Suprapubic skin (tissue), 4 donors: ENCODE measurements around the gene IGSF1. TPM values are rescaled to one million over a fixed set of nuclear protein-coding genes. Genes with fewer than 3 reads are reported as not detected.

Experiments used
- DNase-seq, 2 donors: peaks; one replicate each; pipeline ENCODE4 v3.0.0-alpha.2; 2019; ENCODE audit warnings: low spot score in 2 of 2
- H3K27ac ChIP-seq: fragments of 200-600 bp; sonication (generic); one replicate; pipeline ENCODE4 v1.5.1; 2019
- H3K27me3 ChIP-seq: fragments of 200-600 bp; sonication (generic); one replicate; pipeline ENCODE4 v1.5.1; 2019
- H3K36me3 ChIP-seq: fragments of 200-600 bp; sonication (generic); one replicate; pipeline ENCODE4 v1.5.1; 2019
- H3K4me1 ChIP-seq: fragments of 200-600 bp; sonication (generic); one replicate; pipeline ENCODE4 v1.5.1; 2019
- H3K4me3 ChIP-seq: fragments of 200-600 bp; sonication (generic); one replicate; pipeline ENCODE4 v1.5.1; 2019; ENCODE audit warnings: mild to moderate bottlenecking
- H3K9me3 ChIP-seq: fragments of 200-600 bp; sonication (generic); one replicate; pipeline ENCODE4 v1.5.1; 2019
- EP300 ChIP-seq: sonication (generic); formaldehyde crosslinking; IDR thresholded peaks from one replicate; pipeline ENCODE4 v1.6.1; 2017; ENCODE audit warnings: antibody characterized with exemption
- POLR2A ChIP-seq, 2 donors: fragments of 450-650 bp; IDR thresholded peaks; one replicate each; pipeline ENCODE4 v1.6.1; 2017; ENCODE audit warnings: antibody characterized with exemption in 2 of 2, mild to moderate bottlenecking in 2 of 2, moderate library complexity in 2 of 2
- POLR2AphosphoS5 ChIP-seq, 3 donors: sonication (generic); formaldehyde crosslinking; IDR thresholded peaks; one replicate each; pipeline ENCODE4 v1.6.1; 2017; ENCODE audit warnings: antibody characterized with exemption in 3 of 3
- WGBS: methylation state at CpG from one replicate; pipeline ENCODE4 v1.1.5; 2018; 5-methylcytosine and 5-hydroxymethylcytosine counted together
- total RNA-seq, 4 donors: library from RNA; depleted of rRNA; stranded (reverse); fragments of >200 nt; gene quantifications; one replicate each; pipeline ENCODE4 v1.1.0, GENCODE V29; 2016
- TF ChIP-seq, protein P1 (sequence below), 2 donors: fragments of 200-600 bp in 1 of 2; fragments of 450-650 bp in 1 of 2; sonication (generic) in 1 of 2; IDR thresholded peaks; one replicate each; pipeline ENCODE4 v1.5.1; 2016 to 2019; ENCODE audit warnings: antibody characterized with exemption in 2 of 2, mild to moderate bottlenecking in 1 of 2, moderate library complexity in 1 of 2

The IGSF1 gene
- total RNA-seq = under 1 TPM in 3 of 4 donors, not detected in 1; 0.08 to 0.86 (median 0.34) TPM

DNA sequence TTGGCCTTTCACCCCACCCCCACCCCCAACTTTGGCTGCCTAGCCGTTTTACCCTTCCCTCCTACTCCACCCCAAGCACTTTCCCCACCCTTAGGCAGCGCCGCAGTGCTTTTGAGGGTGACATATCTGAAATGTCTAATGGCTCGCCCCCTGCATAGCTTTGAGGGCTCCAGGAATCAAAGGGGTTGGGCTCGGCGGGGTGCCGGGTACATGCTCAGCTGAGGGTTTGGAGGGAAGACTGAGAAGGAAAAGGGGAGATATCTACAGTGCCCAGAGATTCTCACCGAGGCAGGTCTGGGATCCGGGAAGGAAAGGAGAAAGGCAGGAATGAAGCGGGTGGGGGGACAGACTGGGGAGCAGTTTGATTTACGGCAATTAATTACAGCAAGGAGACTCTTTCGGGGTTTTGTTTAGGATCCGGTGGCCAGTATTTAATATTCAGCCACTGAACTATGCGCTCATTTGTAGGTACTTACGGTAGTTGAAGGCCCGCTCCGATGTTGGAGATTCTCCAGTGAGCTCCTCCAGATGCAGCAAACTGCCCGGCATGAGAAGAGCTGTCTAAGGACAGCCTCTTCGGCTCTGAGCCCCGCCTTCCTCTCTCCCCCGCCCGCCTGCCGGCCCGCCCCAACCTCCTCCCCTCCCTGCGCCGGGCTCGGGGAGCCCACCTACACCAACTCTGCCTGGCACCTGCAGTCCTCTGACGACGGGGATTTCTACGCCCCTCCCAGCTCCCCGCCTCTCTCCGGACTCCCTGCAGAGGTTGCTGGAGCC is at the start of gene IGSF1:
Gene IGSF1 (minus strand): TSS at position 569 of the 774 bp plus-strand sequence. CDS start 2,632 bp downstream, outside the sequence.
- TF ChIP-seq POLR2A (IDR thresholded peaks at IDR 0.05) (no peak), POLR2AphosphoS5 (IDR thresholded peaks at IDR 0.05) (no peak), EP300 (no peak)
- TF ChIP-seq, protein P1, sequence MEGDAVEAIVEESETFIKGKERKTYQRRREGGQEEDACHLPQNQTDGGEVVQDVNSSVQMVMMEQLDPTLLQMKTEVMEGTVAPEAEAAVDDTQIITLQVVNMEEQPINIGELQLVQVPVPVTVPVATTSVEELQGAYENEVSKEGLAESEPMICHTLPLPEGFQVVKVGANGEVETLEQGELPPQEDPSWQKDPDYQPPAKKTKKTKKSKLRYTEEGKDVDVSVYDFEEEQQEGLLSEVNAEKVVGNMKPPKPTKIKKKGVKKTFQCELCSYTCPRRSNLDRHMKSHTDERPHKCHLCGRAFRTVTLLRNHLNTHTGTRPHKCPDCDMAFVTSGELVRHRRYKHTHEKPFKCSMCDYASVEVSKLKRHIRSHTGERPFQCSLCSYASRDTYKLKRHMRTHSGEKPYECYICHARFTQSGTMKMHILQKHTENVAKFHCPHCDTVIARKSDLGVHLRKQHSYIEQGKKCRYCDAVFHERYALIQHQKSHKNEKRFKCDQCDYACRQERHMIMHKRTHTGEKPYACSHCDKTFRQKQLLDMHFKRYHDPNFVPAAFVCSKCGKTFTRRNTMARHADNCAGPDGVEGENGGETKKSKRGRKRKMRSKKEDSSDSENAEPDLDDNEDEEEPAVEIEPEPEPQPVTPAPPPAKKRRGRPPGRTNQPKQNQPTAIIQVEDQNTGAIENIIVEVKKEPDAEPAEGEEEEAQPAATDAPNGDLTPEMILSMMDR (IDR thresholded peaks at IDR 0.05) = no peak
- no peak within 1 kb of the TSS for H3K27ac ChIP-seq
- no peaks in the 10 kb centered on the region for H3K36me3 ChIP-seq
- no peak for DNase-seq
- H3K4me1 ChIP-seq = peaks cover 5% of the 10 kb centered on the region
- WGBS = 33% methylated on average over 23 of the region's 32 CpGs
- H3K9me3 ChIP-seq = no peaks in the 10 kb centered on the region
- no peaks in the 10 kb centered on the region for H3K27me3 ChIP-seq
- peak within 1 kb of the TSS; percentile 22 for H3K4me3 ChIP-seq

DNA sequence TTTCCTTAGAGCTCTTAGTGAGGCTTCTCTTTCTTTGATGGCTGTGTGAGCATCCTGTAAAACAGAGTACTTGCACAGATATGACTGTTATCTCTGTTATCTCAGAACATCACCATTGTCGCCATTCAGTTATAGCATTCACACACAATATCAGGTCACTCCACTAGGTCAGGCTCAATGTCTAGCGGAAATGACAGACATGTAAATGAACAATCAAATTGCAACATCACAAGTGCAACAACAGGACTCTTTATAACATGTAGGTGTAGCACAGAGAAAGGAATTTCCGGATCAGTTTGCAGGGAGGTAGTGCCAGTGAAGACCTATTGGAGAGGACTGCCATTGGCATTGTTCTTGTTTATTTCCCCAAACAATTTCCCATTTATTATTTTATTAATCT is 43.2 kb upstream of the IGSF1 start:
- TF ChIP-seq POLR2A (IDR thresholded peaks at IDR 0.05) (no peak), EP300 (no peak), POLR2AphosphoS5 (IDR thresholded peaks at IDR 0.05) (no peak)
- TF ChIP-seq, protein P1 (IDR thresholded peaks at IDR 0.05) = no peak
- DNase-seq = no peak
- no peak overlapping the region for H3K27ac ChIP-seq
- H3K4me1 ChIP-seq = no peaks in the 10 kb centered on the region
- H3K4me3 ChIP-seq = no peak overlapping the region
- H3K27me3 ChIP-seq = no peaks in the 10 kb centered on the region
- WGBS = 82% methylated on average over 3 of the region's 3 CpGs
- H3K36me3 ChIP-seq = no peaks in the 10 kb centered on the region
- H3K9me3 ChIP-seq = no peaks in the 10 kb centered on the region

- H3K27ac ChIP-seq = no peak overlapping the region
- no peaks in the 10 kb centered on the region for H3K36me3 ChIP-seq
- no peaks in the 10 kb centered on the region for H3K27me3 ChIP-seq
- TF ChIP-seq EP300 = no peak
- no peak for TF ChIP-seq POLR2AphosphoS5 (IDR thresholded peaks at IDR 0.05)
- TF ChIP-seq POLR2A (IDR thresholded peaks at IDR 0.05) = no peak
- TF ChIP-seq, protein P1 (IDR thresholded peaks at IDR 0.05) = no peak
- H3K9me3 ChIP-seq = no peaks in the 10 kb centered on the region
- DNase-seq = no peak
- 41% methylated on average over 6 of the region's 6 CpGs for WGBS
- no peaks in the 10 kb centered on the region for H3K4me1 ChIP-seq
- no peak overlapping the region for H3K4me3 ChIP-seq
These were observed 42.0 kb upstream of the IGSF1 start for GRCh38 chrX:131331152-131331551.

GRCh38 chrX:131330735-131331134 is 41.6 kb upstream of the IGSF1 start:
- Histone ChIP-seq H3K27ac (no peak overlapping the region), H3K4me1 (no peaks in the 10 kb centered on the region), H3K4me3 (no peak overlapping the region), H3K27me3 (no peaks in the 10 kb centered on the region), H3K9me3 (no peaks in the 10 kb centered on the region), H3K36me3 (no peaks in the 10 kb centered on the region)
- 55% methylated on average over 3 of the region's 3 CpGs for WGBS
- TF ChIP-seq, protein P1 (IDR thresholded peaks at IDR 0.05) = no peak
- TF ChIP-seq EP300 (no peak), POLR2AphosphoS5 (IDR thresholded peaks at IDR 0.05) (no peak), POLR2A (IDR thresholded peaks at IDR 0.05) (no peak)
- no peak for DNase-seq

- H3K9me3 ChIP-seq = no peaks in the 10 kb centered on the region
- no peak overlapping the region for H3K4me3 ChIP-seq
- no peak for TF ChIP-seq POLR2A (IDR thresholded peaks at IDR 0.05)
- no peak for TF ChIP-seq EP300
- TF ChIP-seq, protein P1 (IDR thresholded peaks at IDR 0.05) = no peak
- no peak for TF ChIP-seq POLR2AphosphoS5 (IDR thresholded peaks at IDR 0.05)
- no peaks in the 10 kb centered on the region for H3K36me3 ChIP-seq
- no peaks in the 10 kb centered on the region for H3K27me3 ChIP-seq
- 52% methylated on average over 3 of the region's 3 CpGs for WGBS
- no peak for DNase-seq
- H3K4me1 ChIP-seq = no peaks in the 10 kb centered on the region
- H3K27ac ChIP-seq = no peak overlapping the region
These were observed 33.5 kb upstream of the IGSF1 start for GRCh38 chrX:131322651-131323050.
